ENCODE results near the gene MPP2. TPM values are rescaled to one million over a fixed set of nuclear protein-coding genes. Genes with fewer than 3 reads are reported as not detected.

The MPP2 gene
- total and polyA plus RNA-seq, 9 of the 15 experiments (the other 6 are each of a cell fraction or from before 2014, with no cell fraction given) = 0.04 to 1.0 (median 0.24) TPM

DNA sequence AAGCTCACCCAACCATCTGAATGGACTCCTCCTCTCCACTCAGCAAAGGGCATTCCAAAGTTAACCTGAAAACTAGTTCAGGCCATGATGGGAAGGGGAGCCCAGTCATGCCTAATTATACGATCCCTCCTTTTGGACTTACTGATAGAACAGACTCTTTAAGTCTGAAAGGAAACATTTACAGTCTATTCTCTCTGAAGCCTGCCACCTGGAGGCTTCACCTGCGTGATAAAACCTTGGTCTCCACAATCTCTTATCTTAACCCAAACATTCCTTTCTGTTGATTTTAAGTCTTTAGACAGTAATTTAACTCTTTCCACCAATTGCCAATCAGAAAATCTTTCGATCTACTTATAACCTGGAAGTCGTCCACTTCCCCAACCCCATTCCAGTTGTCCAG, 9.0 kb upstream of the MPP2 start (continued):
- TF ChIP-seq, protein P1, sequence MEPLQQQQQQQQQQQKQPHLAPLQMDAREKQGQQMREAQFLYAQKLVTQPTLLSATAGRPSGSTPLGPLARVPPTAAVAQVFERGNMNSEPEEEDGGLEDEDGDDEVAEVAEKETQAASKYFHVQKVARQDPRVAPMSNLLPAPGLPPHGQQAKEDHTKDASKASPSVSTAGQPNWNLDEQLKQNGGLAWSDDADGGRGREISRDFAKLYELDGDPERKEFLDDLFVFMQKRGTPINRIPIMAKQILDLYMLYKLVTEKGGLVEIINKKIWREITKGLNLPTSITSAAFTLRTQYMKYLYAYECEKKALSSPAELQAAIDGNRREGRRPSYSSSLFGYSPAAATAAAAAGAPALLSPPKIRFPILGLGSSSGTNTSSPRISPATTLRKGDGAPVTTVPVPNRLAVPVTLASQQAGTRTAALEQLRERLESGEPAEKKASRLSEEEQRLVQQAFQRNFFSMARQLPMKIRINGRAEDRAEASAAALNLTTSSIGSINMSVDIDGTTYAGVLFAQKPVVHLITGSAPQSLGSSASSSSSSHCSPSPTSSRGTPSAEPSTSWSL (CRISPR knock-in tag; IDR thresholded peaks at IDR 0.05; ENCODE audit: borderline replicate concordance) = no peak
- TF ChIP-seq, protein P2, sequence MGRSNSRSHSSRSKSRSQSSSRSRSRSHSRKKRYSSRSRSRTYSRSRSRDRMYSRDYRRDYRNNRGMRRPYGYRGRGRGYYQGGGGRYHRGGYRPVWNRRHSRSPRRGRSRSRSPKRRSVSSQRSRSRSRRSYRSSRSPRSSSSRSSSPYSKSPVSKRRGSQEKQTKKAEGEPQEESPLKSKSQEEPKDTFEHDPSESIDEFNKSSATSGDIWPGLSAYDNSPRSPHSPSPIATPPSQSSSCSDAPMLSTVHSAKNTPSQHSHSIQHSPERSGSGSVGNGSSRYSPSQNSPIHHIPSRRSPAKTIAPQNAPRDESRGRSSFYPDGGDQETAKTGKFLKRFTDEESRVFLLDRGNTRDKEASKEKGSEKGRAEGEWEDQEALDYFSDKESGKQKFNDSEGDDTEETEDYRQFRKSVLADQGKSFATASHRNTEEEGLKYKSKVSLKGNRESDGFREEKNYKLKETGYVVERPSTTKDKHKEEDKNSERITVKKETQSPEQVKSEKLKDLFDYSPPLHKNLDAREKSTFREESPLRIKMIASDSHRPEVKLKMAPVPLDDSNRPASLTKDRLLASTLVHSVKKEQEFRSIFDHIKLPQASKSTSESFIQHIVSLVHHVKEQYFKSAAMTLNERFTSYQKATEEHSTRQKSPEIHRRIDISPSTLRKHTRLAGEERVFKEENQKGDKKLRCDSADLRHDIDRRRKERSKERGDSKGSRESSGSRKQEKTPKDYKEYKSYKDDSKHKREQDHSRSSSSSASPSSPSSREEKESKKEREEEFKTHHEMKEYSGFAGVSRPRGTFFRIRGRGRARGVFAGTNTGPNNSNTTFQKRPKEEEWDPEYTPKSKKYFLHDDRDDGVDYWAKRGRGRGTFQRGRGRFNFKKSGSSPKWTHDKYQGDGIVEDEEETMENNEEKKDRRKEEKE (IDR thresholded peaks at IDR 0.05; ENCODE audit: borderline replicate concordance in 1 of 2, control insufficient read depth in 1 of 2, low read depth in 2 of 2, low read length in 1 of 2) = no peak
- TF ChIP-seq GTF2A2 (tag; IDR thresholded peaks at IDR 0.05) (no peak), ZNF175 (CRISPR knock-in tag; IDR thresholded peaks at IDR 0.05; ENCODE audit: low read depth) (no peak)

DNA sequence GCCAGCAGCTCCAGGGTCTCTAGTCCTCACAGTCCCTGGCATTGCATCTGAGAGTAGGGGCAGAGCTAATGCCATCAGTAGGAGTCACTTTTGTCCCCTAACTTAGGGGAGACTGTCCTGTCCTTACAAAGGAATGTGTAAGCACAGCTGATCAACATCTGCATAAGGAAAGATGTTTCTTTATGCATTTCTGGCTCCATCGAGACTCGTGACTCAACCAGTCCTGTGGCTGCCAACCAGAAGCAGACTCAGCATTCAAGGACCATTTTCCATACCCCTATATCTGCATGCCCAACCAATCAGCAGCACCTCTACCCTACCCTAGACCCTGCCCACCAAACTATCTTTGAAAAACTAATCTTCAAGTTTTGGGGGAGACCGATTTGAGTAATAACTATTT, 8.2 kb upstream of the MPP2 start:
- no peak for DNase-seq (ENCODE audit: extremely low read depth in 1 of 4, low spot score in 3 of 4)
- H3K9me3 ChIP-seq (replicated peaks; ENCODE audit: control insufficient read depth, insufficient read depth, low read depth, low read length) = no peaks in the 10 kb centered on the region
- FAIRE-seq = no peak
- no peaks in the 10 kb centered on the region for H3K9me1 ChIP-seq (ENCODE audit: control insufficient read depth, insufficient read depth, low read length)
- no peaks in the 10 kb centered on the region for H3K79me2 ChIP-seq (ENCODE audit: control insufficient read depth, insufficient read depth, low read length)
- WGBS (ENCODE audit: insufficient coverage, low coverage, missing lambda C conversion rate) = 2% methylated on average over 3 of the region's 3 CpGs
- no peak overlapping the region for H2AFZ ChIP-seq (ENCODE audit: low read depth, low read length)
- in situ Hi-C loops (cut with MboI) (no loop called here), intact Hi-C loops (cut with micrococcal nuclease) (no loop called here)
- CTCF ChIA-PET (ENCODE audit: low intra/inter-chr PET ratio) = no interaction called here
- BruUV-seq (replicated peaks) = no TSS peak
- no peak for ATAC-seq
- H3K4me2 ChIP-seq (ENCODE audit: insufficient read depth, low read length) = no peak overlapping the region
- POLR2A ChIA-PET = no interaction called here
- peaks cover 9 to 58% of the 10 kb centered on the region in 2 experiments; a peak in 4 of 5 replicates for H3K27me3 ChIP-seq (ENCODE audit: control insufficient read depth in 2 of 2, insufficient read depth in 2 of 2, low read length in 2 of 2)
- no peak overlapping the region for H3K9ac ChIP-seq (ENCODE audit: insufficient read depth in 1 of 2, low read depth in 2 of 2, low read length in 2 of 2)
- H3K4me1 ChIP-seq (replicated peaks in 1 of 2; ENCODE audit: control insufficient read depth in 2 of 2, insufficient read depth in 2 of 2, low read length in 2 of 2) = peaks cover 0 to 10% of the 10 kb centered on the region in 2 experiments; a peak in 2 of 5 replicates
- no peaks in the 10 kb centered on the region for H3K36me3 ChIP-seq (ENCODE audit: control insufficient read depth, insufficient read depth, low read length)
- no peaks in the 10 kb centered on the region for H4K20me1 ChIP-seq (replicated peaks; ENCODE audit: control insufficient read depth, insufficient read depth, low read length)
- H3K4me3 ChIP-seq = no peak overlapping the region
- no peak overlapping the region for H3K27ac ChIP-seq (ENCODE audit: extremely low read depth, low read depth, low read length)
- TF ChIP-seq DIDO1 (tag; IDR thresholded peaks at IDR 0.05; ENCODE audit: low read depth) (no peak), SIN3A (IDR thresholded peaks at IDR 0.05; ENCODE audit: borderline replicate concordance in 2 of 2, control insufficient read depth in 1 of 2, low read depth in 2 of 2, low read length in 2 of 2) (no peak), RBBP5 (IDR thresholded peaks at IDR 0.05; ENCODE audit: borderline replicate concordance, insufficient read depth, low read length, poor library complexity, severe bottlenecking) (no peak), SAP30 (IDR thresholded peaks at IDR 0.05; ENCODE audit: borderline replicate concordance, insufficient read depth, low read depth, low read length, poor library complexity, severe bottlenecking) (no peak), SMAD2 (IDR thresholded peaks at IDR 0.05; ENCODE audit: low read depth, low read length) (no peak), RAD51 (IDR thresholded peaks at IDR 0.05; ENCODE audit: borderline replicate concordance, low read depth) (no peak), ZNF589 (CRISPR knock-in tag; IDR thresholded peaks at IDR 0.05; ENCODE audit: low read depth) (no peak), ZNF699 (CRISPR knock-in tag; IDR thresholded peaks at IDR 0.05; ENCODE audit: insufficient replicate concordance) (no peak)
- TF ChIP-seq, protein P3, sequence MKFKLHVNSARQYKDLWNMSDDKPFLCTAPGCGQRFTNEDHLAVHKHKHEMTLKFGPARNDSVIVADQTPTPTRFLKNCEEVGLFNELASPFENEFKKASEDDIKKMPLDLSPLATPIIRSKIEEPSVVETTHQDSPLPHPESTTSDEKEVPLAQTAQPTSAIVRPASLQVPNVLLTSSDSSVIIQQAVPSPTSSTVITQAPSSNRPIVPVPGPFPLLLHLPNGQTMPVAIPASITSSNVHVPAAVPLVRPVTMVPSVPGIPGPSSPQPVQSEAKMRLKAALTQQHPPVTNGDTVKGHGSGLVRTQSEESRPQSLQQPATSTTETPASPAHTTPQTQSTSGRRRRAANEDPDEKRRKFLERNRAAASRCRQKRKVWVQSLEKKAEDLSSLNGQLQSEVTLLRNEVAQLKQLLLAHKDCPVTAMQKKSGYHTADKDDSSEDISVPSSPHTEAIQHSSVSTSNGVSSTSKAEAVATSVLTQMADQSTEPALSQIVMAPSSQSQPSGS (CRISPR knock-in tag; IDR thresholded peaks at IDR 0.05) = no peak

Data from K562 (cell line).